ENCODE data around the gene ZNF493. TPM values are rescaled to one million over a fixed set of nuclear protein-coding genes. Genes with fewer than 3 reads are reported as not detected.

Gene ZNF493
- total RNA-seq, 1 donor from 2014 or later = 52.7 TPM

DNA sequence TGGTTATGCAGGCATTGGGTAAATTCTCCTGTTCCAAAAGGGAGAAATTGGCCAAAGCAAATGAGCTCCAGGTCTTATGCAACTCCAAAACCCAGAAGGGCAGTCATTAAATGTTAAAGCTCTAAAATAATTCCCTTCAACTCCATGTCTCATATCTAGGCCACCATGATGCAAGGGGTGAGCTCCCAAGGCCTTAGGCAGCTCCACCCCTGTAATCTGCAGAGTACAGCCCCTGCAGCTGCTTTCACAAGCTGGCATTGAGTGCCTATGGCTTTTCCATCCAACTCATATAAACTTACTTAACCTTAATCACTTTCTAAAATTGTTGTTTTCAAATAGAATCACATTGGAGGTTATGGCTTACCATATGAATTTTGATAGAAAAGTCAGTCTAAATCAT, 63.8 kb downstream of the ZNF493 start:
- intact Hi-C loops (cut with micrococcal nuclease) = no loop called here
- no peak overlapping the region for H3K4me3 Mint-ChIP-seq
- peaks cover 3% of the 10 kb centered on the region for H3K27me3 Mint-ChIP-seq
- TF ChIP-seq, protein P1, sequence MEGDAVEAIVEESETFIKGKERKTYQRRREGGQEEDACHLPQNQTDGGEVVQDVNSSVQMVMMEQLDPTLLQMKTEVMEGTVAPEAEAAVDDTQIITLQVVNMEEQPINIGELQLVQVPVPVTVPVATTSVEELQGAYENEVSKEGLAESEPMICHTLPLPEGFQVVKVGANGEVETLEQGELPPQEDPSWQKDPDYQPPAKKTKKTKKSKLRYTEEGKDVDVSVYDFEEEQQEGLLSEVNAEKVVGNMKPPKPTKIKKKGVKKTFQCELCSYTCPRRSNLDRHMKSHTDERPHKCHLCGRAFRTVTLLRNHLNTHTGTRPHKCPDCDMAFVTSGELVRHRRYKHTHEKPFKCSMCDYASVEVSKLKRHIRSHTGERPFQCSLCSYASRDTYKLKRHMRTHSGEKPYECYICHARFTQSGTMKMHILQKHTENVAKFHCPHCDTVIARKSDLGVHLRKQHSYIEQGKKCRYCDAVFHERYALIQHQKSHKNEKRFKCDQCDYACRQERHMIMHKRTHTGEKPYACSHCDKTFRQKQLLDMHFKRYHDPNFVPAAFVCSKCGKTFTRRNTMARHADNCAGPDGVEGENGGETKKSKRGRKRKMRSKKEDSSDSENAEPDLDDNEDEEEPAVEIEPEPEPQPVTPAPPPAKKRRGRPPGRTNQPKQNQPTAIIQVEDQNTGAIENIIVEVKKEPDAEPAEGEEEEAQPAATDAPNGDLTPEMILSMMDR (IDR thresholded peaks at IDR 0.05) = no peak
- peaks cover 7% of the 10 kb centered on the region for H3K4me1 Mint-ChIP-seq
- CTCF ChIA-PET = no interaction called here
- H3K9me3 Mint-ChIP-seq = peaks cover 12% of the 10 kb centered on the region
- POLR2A ChIA-PET = interaction anchor here (0.6 kb wide), 1 partner anchor 1595 kb away, joined by 3 read pairs; the partner anchor contains the start of gene ZNF253
- H3K36me3 Mint-ChIP-seq (ENCODE audit: low read depth) = peaks cover 7% of the 10 kb centered on the region
- ATAC-seq (ENCODE audit: low read depth) (no peak), DNase-seq (no peak)
- no peak overlapping the region for H3K27ac Mint-ChIP-seq

DNA sequence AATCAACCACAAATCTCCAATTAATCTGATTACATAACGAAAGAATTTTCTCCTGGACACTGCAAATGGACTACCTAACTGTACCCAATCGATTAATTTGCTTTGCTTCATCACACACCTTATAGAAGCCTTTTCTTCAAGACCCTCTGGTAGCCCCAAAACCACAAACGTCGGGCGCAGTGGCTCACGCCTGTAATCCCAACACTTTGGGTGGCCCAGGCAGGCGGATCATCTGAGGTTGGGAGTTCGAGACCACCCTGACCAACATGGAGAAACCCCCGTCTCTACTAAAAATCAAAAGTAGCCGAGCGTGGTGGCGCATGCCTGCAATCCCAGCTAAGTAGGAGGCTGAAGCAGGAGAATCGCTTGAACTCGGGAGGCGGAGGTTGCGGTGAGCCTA, 65.6 kb downstream of the ZNF493 start:
- ChIA-PET POLR2A (no interaction called here), CTCF (no interaction called here)

DNA sequence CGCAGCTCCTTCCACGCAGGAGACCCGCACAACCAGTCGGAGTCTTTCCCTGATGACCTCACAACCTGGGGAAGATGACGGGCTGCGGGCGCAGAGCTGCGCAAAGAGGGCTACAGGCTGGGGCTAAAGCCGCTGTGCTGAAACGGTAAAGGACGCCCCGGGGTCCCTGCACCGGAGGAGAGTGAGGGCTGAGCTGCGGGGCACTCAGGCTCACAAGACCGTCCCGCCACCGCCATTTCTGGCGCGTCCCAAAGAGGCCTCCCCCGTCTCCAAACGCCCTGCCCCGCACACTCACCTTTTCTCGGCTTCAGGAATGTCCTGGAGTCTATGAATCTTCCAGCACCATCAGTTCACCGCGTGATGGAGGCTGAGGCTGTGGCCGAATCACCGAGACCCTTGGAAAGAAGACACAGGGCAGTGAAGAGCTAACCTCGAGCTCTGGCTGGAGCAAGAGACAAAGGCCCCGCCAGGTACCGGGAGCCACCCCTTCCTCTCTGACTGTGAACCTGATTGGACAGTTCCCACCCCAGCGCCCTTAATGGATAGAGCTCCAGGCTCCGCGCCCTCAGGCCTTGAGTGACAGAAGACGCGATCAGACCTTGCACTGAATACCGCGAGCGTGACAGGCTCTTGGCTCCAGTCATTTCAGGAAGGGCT, 66.6 kb downstream of the ZNF493 start:
- H3K27ac Mint-ChIP-seq = peak overlapping the region; percentile 70
- DNase-seq (no peak), ATAC-seq (ENCODE audit: low read depth) (peak; percentile 99)
- H3K27me3 Mint-ChIP-seq = peaks cover 3% of the 10 kb centered on the region
- POLR2A ChIA-PET = interaction anchor here (0.5 to 1.8 kb wide), 10 partner anchors 42 to 540 kb away, joined by 3 to 9 read pairs (median 3); partner anchors contain the start of genes ZNF429, ZNF431, ZNF493 and ZNF708
- CTCF ChIA-PET = no interaction called here
- H3K4me1 Mint-ChIP-seq = peaks cover 7% of the 10 kb centered on the region
- peaks cover 3% of the 10 kb centered on the region for H3K9me3 Mint-ChIP-seq
- H3K36me3 Mint-ChIP-seq (ENCODE audit: low read depth) = peaks cover 4% of the 10 kb centered on the region
- TF ChIP-seq, protein P1 (IDR thresholded peaks at IDR 0.05) = no peak
- intact Hi-C loops (cut with micrococcal nuclease) = no loop called here
- H3K4me3 Mint-ChIP-seq = peak overlapping the region; percentile 92

More for the DNA sequence above, 65.6 kb downstream of the ZNF493 start:
- ATAC-seq (ENCODE audit: low read depth) = no peak
- DNase-seq = no peak
- peaks cover 7% of the 10 kb centered on the region for H3K4me1 Mint-ChIP-seq
- H3K27ac Mint-ChIP-seq = no peak overlapping the region
- intact Hi-C loops (cut with micrococcal nuclease) = no loop called here
- TF ChIP-seq, protein P1 (IDR thresholded peaks at IDR 0.05) = no peak
- peaks cover 3% of the 10 kb centered on the region for H3K27me3 Mint-ChIP-seq
- no peak overlapping the region for H3K4me3 Mint-ChIP-seq
- H3K9me3 Mint-ChIP-seq = peaks cover 8% of the 10 kb centered on the region
- peaks cover 7% of the 10 kb centered on the region for H3K36me3 Mint-ChIP-seq (ENCODE audit: low read depth)

DNA sequence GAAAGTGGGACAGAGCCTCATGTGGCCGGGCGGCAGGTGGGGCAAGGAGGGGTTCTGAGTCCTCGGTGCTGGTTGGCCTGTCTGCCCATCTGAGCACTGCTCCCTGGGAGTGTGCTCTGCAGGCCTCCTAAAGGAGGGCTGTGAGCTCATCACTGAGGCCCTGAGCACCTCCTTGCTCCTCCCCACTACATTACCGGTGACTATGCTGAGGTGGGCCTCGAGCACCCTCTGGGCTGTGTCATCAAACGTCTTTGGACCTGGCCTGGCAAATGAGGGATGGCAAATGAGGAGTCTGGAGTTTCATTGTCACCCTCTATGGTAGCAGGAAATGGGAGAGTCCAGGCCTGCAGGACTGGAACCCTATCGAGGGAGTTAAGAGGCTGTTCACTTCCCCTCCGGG, 69.7 kb downstream of the ZNF493 start:
- POLR2A ChIA-PET = no interaction called here
- no peaks in the 10 kb centered on the region for H3K9me3 Mint-ChIP-seq
- H3K4me3 Mint-ChIP-seq = no peak overlapping the region
- ATAC-seq (ENCODE audit: low read depth) = no peak
- no peak for DNase-seq
- peaks cover 7% of the 10 kb centered on the region for H3K4me1 Mint-ChIP-seq
- intact Hi-C loops (cut with micrococcal nuclease) = no loop called here
- peaks cover 4% of the 10 kb centered on the region for H3K36me3 Mint-ChIP-seq (ENCODE audit: low read depth)
- CTCF ChIA-PET = no interaction called here
- no peak overlapping the region for H3K27ac Mint-ChIP-seq
- H3K27me3 Mint-ChIP-seq = peaks cover 3% of the 10 kb centered on the region
- TF ChIP-seq, protein P1 (IDR thresholded peaks at IDR 0.05) = no peak

DNA sequence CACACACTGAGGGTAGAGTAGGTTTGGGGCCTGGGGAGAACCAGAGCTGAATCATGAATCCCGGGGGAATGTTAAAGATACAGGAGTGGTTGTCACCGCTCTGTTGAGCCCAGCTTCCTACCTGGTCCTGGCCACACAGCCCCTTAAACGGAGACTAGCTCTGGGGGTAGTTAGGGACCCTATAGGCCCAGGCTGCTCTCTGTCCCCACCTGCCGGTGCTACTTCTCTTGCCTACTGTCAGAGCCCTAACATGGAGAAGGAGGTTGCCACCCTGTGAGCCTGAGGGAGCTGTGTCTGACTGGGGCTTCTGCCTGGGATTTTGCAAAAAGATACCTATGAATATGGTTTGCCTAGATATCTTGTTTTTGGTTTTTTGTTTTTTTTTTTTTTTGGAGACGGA, 71.9 kb downstream of the ZNF493 start:
- Mint-ChIP-seq H3K27me3 (peaks cover under 1% of the 10 kb centered on the region), H3K27ac (no peak overlapping the region), H3K4me1 (peaks cover 3% of the 10 kb centered on the region), H3K4me3 (no peak overlapping the region), H3K9me3 (no peaks in the 10 kb centered on the region), H3K36me3 (ENCODE audit: low read depth) (peaks cover under 1% of the 10 kb centered on the region)
- ChIA-PET CTCF (no interaction called here), POLR2A (interaction anchor here (0.7 kb wide), 1 partner anchor 1955 kb away, joined by 3 read pairs; no protein-coding TSS in a partner anchor)
- intact Hi-C loops (cut with micrococcal nuclease) = no loop called here
- DNase-seq = no peak
- ATAC-seq (ENCODE audit: low read depth) = no peak
- TF ChIP-seq, protein P1 (IDR thresholded peaks at IDR 0.05) = no peak

Data from activated B cell treated with CpG ODN at 0.5 μM for 24 hours (primary cell).